Activated CD4-positive, alpha-beta T cell treated with anti-CD3 and anti-CD28 coated beads for 24 hours (primary cell): ENCODE measurements around the gene TANGO2.
A peak's percentile ranks its signal among the peaks of the same experiment; 100 is the strongest.

Experiments
- DNase-seq, 2 donors: peaks; one replicate each; pipeline ENCODE4 v3.0.0-alpha.2; 2020; ENCODE audit warnings: low read depth in 2 of 2

Gene TANGO2

DNA sequence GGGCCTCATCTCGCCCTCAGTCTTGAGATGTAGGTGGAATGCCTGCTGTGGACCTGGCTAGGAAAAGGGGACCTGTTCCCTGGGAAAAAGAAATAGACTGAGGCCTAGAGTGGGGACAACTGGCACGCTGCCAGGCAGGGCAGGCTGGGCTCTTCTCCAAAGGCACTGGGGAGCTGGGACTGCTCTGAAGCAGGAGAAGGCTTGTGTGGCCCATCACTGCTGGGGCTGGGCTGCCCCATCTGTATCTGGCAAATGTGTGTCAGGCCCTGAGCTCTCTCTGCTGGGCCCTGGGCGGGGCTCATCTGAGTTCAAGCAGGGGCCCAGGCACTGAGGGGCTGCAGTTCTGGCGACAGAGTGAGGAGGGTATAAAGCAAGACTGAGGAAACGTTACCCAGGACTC lies 37.2 kb upstream of the TANGO2 start:
- DNase-seq: no peak

DNA sequence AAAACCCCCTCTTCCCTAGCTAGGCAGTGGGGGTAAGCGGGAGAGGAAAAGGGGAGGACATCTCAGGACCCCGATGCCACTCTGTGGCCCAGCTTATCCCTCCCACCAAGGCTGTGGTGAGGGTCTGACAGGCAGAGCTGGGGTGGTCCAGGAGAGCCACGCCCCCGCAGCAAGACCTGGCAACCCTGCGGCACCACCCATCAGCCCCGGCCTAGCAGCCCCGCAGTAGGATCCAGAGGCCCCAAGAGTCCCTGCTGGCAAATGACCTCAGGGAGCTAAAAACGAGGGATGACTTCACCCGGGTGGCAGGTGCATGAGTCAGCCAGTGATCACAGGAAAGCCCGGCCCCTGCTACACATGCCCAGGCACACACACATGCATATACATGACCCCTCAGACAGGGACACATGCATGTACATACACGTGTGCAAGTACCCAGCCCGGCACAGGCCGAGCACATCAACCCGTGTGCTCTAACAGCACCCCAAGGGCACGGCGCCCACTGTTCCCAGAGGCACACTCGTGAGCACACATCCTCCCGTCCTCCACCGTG lies 36.6 kb upstream of the TANGO2 start:
- DNase-seq: no peak

DNA sequence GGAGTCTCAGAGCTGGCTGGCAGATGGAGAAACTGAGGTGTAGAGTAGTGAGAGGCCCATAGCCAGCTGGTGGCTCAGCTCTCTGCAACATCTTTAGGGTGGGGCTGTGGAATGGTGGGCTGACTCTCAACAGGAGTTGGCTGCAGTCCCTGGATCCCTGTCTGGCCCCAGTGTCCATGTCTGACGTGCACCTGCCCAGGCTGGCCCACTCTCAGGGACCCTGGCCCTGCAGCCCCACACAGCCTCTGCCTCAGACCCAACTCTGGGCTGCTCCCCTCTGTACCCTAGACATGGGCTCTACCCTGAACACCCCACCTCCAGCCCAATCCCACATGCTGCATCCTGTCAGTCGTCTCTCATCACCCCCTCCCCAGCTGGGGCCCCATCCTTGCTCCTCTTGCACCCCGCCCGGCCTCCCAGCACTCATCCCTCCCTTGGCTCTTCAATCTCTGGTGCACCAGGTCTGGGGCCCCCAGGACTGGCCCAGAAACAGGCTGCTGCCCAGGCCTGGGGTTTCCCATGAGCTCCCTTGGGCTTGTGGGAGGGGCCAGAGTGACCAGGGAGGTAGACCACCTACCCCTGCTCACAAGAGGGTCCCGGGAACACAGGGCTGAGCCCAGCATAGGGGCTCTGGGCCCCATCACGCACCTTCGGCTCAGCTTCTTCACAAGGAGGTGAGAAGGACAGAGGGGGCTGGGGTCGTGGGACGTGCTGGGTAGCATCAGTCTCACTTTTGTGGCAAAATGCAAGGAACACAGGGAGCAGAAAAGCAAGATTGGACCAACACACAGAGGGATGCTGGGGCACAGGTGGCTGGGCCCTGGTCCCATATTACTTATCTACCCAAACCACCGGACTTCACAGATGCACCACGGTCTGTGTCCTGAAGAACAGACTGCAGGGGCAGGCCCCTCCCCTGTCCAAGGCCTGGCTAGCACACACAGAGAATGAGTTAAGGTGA lies 35.8 kb upstream of the TANGO2 start:
- DNase-seq: no peak

DNA sequence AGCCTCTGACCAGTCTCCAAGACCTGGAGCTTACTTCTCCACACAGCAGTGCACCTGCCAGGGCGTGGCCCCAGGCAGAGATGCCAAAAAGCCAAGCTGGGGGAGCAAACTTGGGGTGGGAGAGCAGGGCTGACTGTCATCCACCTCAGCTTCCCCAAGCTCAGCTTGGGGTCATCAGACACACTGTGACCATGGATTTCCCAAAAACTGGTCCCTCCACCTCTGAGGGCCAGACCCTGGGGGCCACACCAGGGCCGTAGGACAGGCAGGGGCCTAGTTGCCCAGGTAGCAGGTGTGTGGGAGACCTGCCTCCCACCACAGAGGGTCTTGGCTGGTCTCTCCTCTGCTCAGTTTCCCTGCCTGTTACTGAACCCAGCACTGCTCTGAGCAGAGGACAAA lies 34.9 kb upstream of the TANGO2 start:
- no peak for DNase-seq

DNA sequence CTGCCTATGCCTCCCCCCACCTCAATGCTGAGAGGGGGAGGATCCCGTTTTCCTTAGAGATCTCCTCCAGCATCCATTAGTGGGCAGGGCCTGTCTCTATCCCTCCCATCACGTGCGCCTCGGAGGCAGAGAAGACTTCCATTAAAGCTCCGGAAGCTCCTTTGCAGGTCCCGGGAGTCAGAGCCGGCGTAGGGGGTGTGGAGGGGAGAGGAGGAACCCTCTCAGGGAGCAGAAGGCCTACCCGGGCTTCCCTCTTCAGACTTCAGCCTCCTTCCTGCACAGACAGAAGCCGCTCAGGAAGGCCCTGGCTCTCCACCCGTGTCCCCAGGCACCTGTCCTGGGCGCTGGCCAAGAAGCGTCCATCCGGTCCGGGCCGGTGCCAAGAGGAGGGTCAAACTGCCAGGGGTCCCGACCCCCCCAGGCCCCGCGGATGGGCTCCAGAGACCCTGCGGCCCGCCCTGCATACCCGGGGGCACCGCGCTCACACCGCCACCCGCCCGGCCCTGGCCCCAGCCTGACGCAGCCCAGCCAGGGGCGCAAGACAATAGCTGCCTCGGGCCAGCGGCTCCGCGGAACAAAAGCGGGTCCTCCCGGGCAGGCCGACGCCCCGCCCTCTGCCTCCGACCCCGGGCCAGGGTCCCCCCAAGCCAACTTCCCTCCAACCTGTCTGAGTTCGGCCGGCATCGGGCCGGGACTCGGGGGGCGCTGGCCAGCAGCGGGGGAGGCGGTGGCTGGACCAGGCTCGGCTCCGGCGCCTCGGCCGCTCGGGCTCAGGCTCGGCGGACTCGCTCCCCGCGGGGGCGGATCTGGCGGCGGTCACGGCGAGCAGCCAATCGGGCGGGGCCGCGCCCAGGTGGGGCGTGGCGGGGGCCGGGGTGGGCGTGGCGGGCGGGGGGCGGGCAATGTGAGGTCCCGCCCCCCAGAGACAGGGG lies 34.2 kb upstream of the TANGO2 start:
- peak; percentile 28 to 41 for DNase-seq

DNA sequence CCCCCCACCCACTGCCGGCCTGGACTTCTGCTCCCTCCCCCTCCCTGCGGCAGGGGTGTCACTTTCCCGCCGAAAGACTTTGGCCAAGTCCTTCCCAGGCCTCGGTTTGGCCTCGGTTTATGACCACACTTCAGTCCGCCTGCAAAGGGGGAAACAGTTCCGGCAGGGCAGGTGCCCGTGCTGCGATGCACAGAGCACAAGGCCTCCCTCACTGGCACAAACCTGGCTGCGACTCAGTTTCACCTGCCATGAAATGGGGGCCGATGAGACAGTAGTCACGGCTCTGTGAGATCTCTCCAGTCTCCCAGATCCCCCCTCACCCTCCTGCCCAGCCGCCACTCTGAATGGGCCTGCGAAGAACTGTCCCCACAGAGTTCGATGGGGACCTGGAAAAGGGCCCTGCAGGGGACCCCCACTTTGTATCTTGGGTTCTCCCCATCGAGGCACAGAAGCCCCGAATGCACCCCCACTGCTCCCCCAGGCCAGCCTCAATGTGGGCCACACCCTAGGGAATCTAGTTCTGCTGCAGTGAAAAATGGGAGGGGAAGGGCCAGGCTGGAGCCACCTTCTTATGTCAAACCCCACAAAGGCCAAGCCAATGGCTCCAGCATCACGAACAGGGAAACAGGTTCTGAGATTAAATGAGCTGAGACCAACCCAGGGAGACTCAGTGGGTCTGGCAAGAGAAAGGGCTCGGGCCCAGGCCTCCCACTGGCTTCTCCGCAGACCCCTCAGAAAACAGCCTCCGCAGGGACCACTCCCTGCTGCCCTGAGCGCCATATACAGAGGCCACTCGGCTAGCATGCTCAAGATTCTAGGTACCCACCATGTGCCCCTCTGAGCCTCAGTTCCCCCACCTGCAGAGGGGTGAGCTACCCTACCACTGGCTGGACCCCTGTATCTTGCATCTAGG lies 33.3 kb upstream of the TANGO2 start:
- DNase-seq: no peak

DNA sequence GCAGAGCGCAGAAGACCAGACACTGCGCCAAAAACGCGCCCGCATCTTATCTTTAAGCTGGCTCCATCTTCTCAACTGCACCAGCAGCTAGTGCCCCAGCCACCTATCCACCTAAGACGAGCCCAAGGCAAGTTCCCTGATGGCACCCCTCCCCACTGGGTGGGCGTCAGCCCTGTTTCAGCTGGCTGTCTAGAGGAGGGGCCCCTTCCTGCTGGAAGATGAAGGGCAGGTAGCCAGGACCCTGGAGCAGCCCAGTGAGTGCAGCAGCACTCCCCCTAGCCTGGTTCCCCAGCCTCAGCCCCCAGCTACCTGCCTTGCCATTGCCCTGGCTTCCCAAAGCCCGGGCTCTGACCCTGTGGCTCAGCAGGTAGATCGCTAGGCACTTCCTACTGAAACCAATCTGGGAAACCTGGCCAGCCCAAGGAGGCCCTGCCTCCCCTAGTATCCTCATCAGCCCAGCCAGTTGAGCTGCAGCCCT lies 32.5 kb upstream of the TANGO2 start:
- no peak for DNase-seq

DNA sequence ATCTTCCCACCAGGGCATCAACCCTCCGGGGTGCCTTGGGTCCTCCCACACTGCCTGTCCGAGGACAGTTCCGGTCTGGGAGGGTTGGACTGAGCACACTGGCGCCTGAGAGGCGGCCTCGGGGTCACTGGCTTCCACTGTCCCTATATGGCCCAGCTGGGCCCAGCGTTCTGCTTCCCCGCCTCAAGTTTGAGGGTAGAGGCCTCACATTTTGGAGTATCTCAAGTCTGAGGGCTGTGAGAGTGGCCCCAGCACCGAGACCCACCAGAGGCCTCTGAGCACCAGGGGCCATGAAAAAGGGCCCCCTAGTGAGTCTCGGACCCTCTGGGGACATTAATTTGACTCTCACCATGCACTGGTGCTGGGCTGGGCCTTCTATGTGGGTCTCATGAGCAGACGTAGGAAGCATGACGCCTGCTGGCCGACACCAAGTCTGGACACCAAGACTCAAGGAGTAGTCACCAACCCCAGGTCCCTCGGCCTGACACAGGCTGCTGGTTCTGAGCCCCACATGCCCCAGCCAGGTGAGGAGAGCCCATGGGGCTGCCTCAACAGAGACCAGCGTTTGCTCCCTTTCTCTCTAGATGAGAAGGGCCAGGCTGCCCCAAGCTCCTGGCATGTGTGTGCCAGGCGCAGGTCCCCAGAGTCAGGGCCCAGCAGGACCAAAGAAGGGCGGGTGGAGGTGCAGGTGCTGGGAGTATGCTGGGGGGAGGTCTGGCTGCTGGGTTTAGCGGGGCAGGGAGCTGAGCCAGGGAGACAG lies 31.8 kb upstream of the TANGO2 start:
- no peak for DNase-seq

DNA sequence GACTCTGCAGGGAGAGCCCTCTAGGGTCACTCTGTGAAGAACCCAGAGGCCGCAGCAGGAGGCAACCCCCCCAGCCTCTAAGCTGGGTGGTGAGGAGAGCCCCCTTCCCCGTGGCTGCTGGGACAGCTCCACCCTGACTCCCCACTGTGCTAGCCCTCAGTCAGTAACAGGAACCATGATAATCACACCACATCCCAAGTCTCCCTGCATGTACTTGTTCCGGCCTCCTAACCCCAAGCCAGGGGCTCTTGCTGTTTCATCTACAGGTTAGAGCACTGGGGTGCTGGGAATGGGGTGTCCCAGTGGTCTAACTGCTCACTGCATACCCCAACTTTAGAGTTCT lies 31.2 kb upstream of the TANGO2 start:
- DNase-seq: no peak

DNA sequence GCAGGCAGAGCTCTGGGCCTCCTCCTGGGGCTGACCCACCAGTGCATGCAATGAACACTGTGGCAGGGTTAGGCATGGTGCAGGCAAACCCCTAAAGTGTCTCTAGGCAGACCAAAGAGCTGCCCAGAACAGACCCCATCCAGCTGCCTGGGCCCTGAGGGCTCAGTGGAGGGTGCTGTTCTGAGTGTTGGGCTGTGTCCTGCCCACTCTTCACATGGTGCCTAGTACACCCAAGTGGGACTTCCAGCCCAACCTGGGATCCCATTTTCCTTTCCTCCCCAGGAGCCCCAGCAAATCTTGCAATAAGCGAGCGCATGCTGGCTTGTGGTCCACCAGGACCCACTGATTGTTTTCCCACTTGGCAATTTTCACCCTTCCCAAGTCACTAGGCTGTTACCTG lies 30.7 kb upstream of the TANGO2 start:
- no peak for DNase-seq

DNA sequence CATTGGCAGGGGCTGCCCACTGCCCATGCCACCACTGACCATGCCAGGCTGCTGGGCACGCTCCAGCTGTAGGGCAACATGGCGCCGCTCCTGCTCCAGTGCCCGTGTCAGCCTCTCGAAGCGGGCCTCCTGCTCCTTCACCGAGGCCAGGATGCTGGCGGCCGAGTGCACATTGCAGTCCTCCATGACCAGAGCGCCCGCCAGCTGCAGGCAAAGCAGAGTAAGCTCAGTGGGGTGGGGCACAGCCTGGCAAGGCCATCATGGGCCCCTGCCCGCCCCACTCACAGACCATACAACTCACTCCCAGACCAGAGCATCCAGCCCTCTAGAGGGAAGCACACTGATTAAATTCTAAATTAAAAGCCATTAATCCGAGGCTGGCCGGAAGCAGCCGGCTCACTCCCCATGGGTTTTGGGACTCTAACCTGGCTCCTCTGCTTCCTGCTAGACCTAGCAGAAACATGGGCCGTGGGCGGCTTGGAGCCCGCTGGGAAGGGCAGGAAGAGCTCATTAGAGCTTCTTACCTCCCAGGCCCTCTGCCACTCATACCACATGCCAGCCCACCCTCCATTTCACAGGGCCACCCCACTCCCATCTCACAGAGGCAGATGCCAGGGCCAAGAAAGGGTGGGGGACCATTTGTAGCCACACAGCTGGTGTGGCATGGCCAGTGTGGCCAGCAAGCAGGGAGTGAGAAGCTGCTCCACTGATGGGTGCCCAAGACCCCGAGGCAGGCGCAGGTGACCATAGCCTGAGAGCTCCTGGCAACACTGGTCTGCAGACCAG lies 30.1 kb upstream of the TANGO2 start:
- no peak for DNase-seq

DNA sequence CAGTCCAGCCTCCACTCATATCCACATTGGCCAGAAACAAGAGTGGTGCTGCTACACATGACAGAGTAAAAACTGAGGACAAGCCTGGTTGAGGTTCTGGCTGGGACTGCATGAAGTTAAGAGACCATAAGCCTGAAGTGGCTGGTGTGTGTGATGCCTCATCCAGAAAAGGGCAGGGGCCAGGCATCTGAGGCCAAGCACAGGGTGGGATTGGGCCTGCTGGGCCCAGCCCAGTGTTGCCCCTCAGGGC lies 29.6 kb upstream of the TANGO2 start:
- no peak for DNase-seq

DNA sequence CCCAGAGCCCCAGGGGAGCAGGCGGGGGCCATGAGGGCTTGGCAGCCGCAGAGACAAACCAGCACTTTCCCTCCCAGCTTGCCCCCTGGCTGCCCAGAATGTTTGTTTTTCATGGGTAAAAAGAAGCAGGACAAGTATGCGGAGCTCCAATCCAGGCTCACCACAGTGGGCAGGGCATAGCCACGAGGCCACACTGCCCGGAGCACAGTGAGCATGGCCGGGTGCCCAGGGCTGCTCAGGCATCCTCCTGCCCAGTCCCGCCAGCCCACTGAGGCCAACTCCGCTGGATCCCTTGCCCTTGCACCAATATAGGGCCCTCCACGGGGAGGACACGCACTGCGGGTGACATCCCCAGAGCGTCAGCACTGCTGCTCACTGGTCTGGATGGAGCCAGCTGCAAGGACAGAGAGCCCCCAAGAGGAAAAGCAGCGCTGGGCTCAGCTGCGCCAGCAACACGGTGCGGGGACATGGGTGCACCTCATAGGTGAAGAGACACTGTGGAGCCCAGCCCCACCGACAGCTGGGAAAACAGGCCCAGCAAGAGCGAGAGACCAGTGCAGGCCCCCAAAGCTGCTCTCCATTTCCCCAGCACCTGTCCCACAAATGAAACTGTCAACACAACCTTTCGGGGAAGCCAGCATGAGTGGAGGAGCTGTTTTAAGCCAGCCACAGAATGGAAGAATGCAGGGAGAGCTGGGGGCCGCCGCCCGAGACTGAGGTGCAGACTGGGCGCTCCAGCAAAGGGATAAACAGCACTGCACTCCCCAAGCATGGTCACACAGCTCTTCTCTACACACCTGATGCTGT lies 29.1 kb upstream of the TANGO2 start:
- DNase-seq: no peak

DNA sequence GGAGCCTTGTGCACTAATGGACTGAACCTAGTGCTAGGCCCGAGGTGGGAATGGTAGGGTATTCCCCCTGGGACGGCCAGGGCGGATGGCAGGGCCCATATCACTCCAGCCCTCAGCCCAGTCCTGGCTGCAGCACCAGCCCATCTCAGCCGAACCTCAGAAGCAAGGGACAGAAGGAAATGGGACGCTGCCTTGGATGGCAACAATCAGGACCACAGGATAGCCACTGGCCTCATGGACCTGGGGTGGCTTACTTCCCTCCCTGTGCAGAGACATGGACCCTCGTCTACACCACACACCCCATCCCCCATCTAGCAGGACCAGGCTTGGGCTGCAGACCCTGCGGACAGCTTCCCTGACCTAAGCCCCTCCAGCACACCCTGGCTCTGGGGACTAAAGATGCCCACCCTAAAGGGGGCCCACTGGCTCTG lies 28.4 kb upstream of the TANGO2 start:
- no peak for DNase-seq

DNA sequence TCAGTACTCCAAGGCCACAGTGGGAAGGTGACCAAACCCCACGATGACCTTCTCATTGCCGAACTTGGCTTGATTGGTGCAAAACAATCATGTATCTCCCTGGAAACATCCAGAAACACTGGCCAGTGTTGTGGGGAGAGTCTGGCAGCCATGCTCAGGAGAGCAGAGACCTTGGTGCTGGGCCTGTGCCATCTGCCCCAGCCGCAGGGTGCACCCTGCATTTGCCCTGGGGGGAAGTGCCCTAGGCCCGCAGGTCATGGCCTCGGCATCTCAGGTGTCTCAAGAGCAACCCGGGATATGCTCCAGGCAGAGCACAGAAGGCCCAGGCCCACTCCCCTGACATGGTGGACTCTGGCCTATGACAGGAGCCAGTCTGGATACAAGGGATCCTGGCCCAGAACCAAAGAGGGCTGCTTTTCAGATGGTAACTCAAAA lies 28.0 kb upstream of the TANGO2 start:
- no peak for DNase-seq

DNA sequence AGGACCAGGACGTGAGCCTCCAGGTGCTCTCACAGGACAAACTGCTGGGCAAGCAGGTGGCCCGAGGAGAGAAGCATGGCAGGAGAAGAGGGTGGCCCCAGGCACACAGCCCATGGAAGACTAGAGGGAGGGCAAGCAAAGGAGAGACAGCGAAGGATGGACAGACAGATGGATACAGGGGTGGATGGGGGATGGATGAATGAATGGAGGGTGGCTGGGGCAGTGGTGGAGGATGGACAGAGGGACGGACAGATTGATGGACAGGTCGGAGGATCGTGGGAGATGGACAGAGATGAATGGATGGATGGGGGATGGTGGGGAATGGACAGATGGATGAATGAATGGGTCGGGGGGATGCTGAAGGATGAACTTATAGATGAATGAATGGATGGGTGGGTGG lies 27.0 kb upstream of the TANGO2 start:
- no peak for DNase-seq

DNA sequence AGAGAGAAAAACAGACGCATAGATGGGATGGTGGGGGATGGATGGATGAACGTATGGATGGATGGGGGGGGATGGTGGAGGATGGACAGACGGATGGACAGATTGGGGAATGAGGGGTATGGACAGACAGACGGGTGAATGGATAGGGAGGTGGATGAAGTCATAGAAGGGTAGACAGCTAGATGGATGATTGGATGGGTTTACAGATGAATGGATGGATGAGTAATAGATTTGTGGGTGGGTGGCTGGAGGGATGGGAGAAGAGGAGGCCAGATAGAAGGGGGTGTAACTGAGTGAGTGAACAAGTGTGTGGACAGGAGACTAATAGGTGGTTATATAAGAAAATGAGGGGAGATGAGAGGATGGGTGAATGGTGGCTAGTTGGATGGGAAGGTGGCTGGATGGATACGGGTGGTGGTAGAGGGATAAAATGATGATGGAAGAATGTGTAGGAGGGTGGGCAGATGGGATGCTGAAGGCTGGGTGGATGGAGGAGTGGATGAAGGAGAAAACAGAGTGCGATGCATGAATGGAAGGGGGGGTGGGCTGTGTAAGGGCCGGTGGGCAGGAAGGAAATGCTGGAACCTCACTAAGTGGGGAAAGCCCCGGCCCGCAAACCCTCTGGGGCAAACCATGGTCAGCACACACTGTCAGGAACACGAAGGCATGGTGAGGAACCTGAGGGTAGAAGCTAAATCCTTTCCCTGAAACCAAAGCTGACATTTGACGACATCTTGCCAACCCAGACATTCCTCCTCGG lies 25.9 kb upstream of the TANGO2 start:
- no peak for DNase-seq

DNA sequence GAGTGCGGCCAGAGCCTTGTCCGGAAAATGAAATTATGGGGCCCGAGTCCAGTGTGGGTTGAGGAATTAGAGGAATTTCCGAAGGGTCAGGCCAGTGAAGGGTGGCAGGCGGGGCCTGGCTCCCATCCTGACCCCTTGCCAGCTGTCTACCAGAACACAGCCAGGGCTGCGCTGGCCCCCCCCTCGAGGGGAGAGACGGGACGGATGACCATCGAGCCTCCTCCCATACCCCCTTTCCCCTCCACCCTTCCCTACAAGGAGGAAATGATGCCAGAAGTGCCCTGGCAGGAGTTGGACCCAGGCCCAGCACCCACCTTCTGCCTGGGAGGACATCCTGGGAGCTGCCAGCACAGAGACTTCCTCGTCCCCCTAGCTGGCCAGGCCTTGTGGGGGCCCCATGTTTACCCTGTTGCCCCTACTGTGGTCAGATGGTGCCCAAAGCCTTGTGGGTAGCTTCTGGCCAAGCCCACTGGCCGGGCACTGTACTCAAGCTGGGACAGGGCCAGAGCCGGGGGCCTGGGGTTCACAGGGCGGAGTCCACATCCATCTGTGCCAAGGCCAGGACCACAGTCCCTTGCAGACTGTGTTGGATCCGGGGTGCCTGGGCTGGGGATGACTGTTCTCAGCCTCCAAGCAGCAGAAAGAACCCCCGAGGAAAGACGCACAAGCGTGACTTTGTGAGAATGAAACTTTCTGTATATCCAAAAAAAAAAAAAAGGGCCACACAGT lies 25.1 kb upstream of the TANGO2 start:
- DNase-seq: no peak
